Calu3 (cell line): ENCODE data around the gene PLEKHN1. TPM values are rescaled to one million over a fixed set of nuclear protein-coding genes. Genes with fewer than 3 reads are reported as not detected.
A peak's percentile ranks its signal among the peaks of the same experiment; 100 is the strongest.

Experiments used
- BruUV-seq: library from RNA; stranded (reverse); fragments of 400-500 nt; replicated peaks from 2 replicates; lab custom pipeline; 2021; lab: Mats Ljungman, UMichigan
- CTCF ChIA-PET: fragments of 300-600 bp; sonication (Branson Sonifier 250); formaldehyde crosslinking; loops from one replicate; lab custom pipeline; 2022; ENCODE audit warnings: antibody characterized with exemption; lab: Charles Lee
- DNase-seq: peaks from one replicate; pipeline ENCODE4 v3.0.0; 2022
- H3K27ac Mint-ChIP-seq: one replicate; pipeline ENCODE4 v1.8.0; 2022; ENCODE audit warnings: mixed read lengths; ENCODE audit not compliant: unreplicated experiment
- H3K27me3 Mint-ChIP-seq: one replicate; pipeline ENCODE4 v1.8.0; 2022; ENCODE audit warnings: mixed read lengths; ENCODE audit not compliant: unreplicated experiment
- H3K36me3 Mint-ChIP-seq: one replicate; pipeline ENCODE4 v1.8.0; 2022; ENCODE audit warnings: mild to moderate bottlenecking, moderate library complexity, mixed read lengths; ENCODE audit not compliant: insufficient read depth, unreplicated experiment
- H3K4me1 Mint-ChIP-seq: one replicate; pipeline ENCODE4 v1.8.0; 2022; ENCODE audit warnings: mild to moderate bottlenecking, low read depth, mixed read lengths; ENCODE audit not compliant: unreplicated experiment
- H3K4me3 Mint-ChIP-seq: one replicate; pipeline ENCODE4 v1.8.0; 2022; ENCODE audit warnings: mild to moderate bottlenecking, low read depth, moderate library complexity, mixed read lengths; ENCODE audit not compliant: unreplicated experiment
- H3K9me3 Mint-ChIP-seq: one replicate; pipeline ENCODE4 v1.8.0; 2022; ENCODE audit warnings: low read depth, mixed read lengths; ENCODE audit not compliant: unreplicated experiment
- intact Hi-C: fragments of 100-400 bp; cut with micrococcal nuclease; formaldehyde crosslinking; loops from one replicate; pipeline ENCODE4 v1.10.0; 2022; ENCODE audit not compliant: unreplicated experiment
- total RNA-seq: library from RNA; stranded (reverse); gene quantifications from 2 replicates; pipeline ENCODE4 v1.2.3, GENCODE V29; 2022
- TF ChIP-seq, protein P1 (sequence below): fragments of 200-600 bp; IDR thresholded peaks from one replicate; pipeline ENCODE4 v1.8.0; 2022; ENCODE audit warnings: antibody characterized with exemption; ENCODE audit not compliant: unreplicated experiment

The PLEKHN1 gene
- total RNA-seq, 1 experiment from 2014 or later, result 11.9 TPM

DNA sequence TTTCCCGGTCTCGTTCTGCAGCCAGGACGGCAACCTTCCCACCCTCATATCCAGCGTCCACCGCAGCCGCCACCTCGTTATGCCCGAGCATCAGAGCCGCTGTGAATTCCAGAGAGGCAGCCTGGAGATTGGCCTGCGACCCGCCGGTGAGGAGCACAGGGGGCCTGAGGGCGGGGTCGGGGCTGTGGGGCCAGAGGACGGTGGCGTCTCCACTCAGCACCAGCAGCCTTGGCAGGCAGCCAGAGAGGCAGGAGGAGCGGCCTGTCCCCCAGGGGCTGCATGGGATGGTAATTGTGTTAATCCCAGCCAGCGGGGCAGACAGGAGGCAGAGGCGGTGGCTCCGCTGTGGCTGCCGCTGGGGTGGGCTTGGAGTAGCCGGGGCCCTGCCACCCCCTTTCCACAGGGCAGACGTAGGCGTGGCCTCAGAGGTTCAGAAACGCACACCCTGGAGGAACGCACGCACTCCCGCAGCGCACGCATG is 30.5 kb upstream of the PLEKHN1 start:
- CTCF ChIA-PET, result no interaction called here
- intact Hi-C loops, result no loop called here
- H3K27ac Mint-ChIP-seq, result no peak overlapping the region
- H3K4me1 Mint-ChIP-seq, result peaks cover 29% of the 10 kb centered on the region
- peaks cover 6% of the 10 kb centered on the region for H3K36me3 Mint-ChIP-seq
- no peak overlapping the region for H3K4me3 Mint-ChIP-seq
- DNase-seq, result no peak
- H3K9me3 Mint-ChIP-seq, result no peaks in the 10 kb centered on the region
- H3K27me3 Mint-ChIP-seq, result peaks cover 33% of the 10 kb centered on the region
- TF ChIP-seq, protein P1, sequence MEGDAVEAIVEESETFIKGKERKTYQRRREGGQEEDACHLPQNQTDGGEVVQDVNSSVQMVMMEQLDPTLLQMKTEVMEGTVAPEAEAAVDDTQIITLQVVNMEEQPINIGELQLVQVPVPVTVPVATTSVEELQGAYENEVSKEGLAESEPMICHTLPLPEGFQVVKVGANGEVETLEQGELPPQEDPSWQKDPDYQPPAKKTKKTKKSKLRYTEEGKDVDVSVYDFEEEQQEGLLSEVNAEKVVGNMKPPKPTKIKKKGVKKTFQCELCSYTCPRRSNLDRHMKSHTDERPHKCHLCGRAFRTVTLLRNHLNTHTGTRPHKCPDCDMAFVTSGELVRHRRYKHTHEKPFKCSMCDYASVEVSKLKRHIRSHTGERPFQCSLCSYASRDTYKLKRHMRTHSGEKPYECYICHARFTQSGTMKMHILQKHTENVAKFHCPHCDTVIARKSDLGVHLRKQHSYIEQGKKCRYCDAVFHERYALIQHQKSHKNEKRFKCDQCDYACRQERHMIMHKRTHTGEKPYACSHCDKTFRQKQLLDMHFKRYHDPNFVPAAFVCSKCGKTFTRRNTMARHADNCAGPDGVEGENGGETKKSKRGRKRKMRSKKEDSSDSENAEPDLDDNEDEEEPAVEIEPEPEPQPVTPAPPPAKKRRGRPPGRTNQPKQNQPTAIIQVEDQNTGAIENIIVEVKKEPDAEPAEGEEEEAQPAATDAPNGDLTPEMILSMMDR, result no peak
- no TSS peak for BruUV-seq

DNA sequence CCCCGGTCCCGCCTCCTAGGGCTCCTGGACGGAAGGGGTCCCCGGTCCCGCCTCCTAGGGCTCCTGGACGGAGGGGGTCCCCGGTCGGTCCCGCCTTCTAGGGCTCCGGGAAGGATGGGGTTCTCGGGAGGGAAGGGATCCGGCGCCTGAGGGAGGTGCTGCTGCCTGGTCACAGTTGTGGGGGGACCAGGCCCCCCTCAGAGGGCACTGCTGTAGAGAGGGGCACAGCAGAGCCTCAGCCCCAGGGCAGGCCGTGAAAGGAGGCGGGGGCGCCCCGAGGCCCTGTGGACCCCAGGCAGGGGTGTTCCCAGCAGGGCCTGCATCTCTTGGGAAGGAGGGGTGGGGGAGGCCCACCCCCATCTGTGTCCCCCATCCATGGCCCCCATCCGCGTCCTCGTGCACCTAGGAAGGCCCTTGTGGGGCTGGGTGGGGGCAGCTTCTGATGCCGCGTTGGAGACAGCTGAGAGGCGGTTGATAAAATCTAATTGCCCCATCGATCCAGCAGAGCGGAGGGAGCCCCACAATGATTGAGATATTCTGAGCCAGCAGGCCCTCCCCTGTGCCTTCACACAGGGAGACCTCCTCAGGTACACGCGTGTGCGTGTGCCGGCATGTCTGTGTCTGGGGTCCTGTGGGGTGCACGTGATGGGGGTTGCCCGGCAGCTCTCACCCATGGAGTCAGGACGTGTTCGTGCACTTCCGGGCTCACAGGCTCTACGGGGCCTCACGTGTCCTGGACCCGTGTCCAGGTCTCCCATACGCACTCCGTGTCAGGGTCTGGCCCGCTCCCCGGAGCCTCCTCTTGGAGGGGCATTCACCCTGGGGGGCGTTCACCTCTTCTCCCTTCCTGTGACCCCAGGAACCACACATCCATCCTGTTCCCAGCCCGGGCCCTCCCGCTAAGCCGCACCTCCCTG is 29.7 kb upstream of the PLEKHN1 start:
- Mint-ChIP-seq H3K4me3 (no peak overlapping the region), H3K4me1 (peaks cover 24% of the 10 kb centered on the region), H3K9me3 (no peaks in the 10 kb centered on the region), H3K27ac (no peak overlapping the region), H3K27me3 (peaks cover 33% of the 10 kb centered on the region), H3K36me3 (peaks cover 6% of the 10 kb centered on the region)
- no TSS peak for BruUV-seq
- intact Hi-C loops, result no loop called here
- DNase-seq, result no peak
- TF ChIP-seq, protein P1, result no peak
- CTCF ChIA-PET, result no interaction called here

DNA sequence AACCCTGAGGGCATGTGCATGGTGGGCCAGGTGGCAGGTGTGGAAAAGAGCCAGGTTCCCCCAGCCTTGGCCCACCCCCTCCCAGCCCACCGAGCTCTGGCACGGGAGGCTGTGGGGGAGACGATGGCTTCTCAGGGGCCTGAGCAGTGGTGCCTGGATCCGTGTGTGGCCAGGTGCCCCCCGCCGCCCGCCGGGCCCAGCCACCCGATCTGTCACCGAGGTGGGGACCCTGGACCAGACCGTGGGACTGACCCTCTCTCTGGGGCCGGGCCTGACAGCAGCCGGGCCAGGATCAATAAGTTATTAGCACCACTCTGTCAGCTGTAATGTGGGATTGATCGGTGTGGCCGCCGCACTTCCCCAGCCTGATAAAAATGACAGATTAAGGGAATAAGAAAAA is 28.8 kb upstream of the PLEKHN1 start:
- intact Hi-C loops, result no loop called here
- peaks cover 27% of the 10 kb centered on the region for H3K27me3 Mint-ChIP-seq
- H3K27ac Mint-ChIP-seq, result no peak overlapping the region

DNA sequence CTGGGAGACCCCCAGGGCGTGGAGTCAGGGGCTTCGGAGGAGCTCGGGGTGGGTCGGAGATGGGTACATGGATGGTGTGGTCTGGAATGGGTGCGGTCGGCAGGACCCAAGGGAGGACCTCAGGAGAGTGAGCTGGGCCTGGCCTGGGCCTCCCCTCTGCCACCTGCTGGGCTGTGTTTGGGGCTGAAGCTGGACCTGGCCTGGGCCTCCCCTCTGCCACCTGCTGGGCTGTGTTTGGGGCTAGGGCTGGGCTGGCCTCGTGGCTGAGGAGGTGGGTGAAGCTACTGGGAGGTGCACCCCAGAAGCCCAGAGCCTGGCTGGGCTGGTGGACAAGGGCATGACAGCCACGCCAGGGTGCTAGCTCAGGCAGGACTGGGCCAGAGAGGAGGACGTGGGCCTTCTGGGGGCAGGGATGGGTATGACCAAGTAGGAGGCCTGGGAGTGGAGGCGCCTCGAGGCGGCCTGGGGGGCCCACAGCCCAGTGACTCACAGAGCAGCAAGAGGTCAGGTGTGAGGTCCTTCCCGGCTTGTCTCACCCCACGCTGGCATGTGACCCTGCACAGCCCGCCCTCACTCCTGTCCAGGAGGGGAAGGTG is 28.1 kb upstream of the PLEKHN1 start:
- intact Hi-C loops, result no loop called here
- Mint-ChIP-seq H3K4me1 (peaks cover 21% of the 10 kb centered on the region), H3K27me3 (peaks cover 27% of the 10 kb centered on the region), H3K4me3 (no peak overlapping the region), H3K27ac (peak overlapping the region; percentile 30), H3K36me3 (peaks cover 7% of the 10 kb centered on the region), H3K9me3 (no peaks in the 10 kb centered on the region)
- TF ChIP-seq, protein P1, result peak; percentile 69
- no TSS peak for BruUV-seq
- DNase-seq, result peak; percentile 79
- CTCF ChIA-PET, result interaction anchor here (0.6 to 1.3 kb wide), 6 partner anchors 10 to 380 kb away, joined by 3 to 13 read pairs (median 4); no protein-coding TSS in a partner anchor

More for the DNA sequence above, 28.8 kb upstream of the PLEKHN1 start:
- CTCF ChIA-PET, result interaction anchor here (0.6 to 1.1 kb wide), 4 partner anchors 9 to 381 kb away, joined by 3 to 13 read pairs (median 5); no protein-coding TSS in a partner anchor
- no TSS peak for BruUV-seq
- TF ChIP-seq, protein P1, result no peak
- DNase-seq, result no peak
- peaks cover 6% of the 10 kb centered on the region for H3K36me3 Mint-ChIP-seq
- no peaks in the 10 kb centered on the region for H3K9me3 Mint-ChIP-seq
- peaks cover 21% of the 10 kb centered on the region for H3K4me1 Mint-ChIP-seq
- H3K4me3 Mint-ChIP-seq, result no peak overlapping the region
